Measurements from ENCODE around the gene DBN1.

The DBN1 gene

GRCh38 chr5:177439518-177440053 lies 33.8 kb downstream of the DBN1 start:
- no peak for DNase-seq (ENCODE audit: low spot score)
- TF ChIP-seq, protein P1, sequence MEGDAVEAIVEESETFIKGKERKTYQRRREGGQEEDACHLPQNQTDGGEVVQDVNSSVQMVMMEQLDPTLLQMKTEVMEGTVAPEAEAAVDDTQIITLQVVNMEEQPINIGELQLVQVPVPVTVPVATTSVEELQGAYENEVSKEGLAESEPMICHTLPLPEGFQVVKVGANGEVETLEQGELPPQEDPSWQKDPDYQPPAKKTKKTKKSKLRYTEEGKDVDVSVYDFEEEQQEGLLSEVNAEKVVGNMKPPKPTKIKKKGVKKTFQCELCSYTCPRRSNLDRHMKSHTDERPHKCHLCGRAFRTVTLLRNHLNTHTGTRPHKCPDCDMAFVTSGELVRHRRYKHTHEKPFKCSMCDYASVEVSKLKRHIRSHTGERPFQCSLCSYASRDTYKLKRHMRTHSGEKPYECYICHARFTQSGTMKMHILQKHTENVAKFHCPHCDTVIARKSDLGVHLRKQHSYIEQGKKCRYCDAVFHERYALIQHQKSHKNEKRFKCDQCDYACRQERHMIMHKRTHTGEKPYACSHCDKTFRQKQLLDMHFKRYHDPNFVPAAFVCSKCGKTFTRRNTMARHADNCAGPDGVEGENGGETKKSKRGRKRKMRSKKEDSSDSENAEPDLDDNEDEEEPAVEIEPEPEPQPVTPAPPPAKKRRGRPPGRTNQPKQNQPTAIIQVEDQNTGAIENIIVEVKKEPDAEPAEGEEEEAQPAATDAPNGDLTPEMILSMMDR (IDR thresholded peaks at IDR 0.05; ENCODE audit: borderline replicate concordance, control extremely low read depth, extremely low read depth, insufficient read depth, missing control alignments) = no peak
- in situ Hi-C loops (cut with MboI; ENCODE audit: low sequenced_read_pairs, unreplicated experiment) = no loop called here

- TF ChIP-seq, protein P1 (IDR thresholded peaks at IDR 0.05; ENCODE audit: borderline replicate concordance, control extremely low read depth, extremely low read depth, insufficient read depth, missing control alignments) = no peak
- in situ Hi-C loops (cut with MboI; ENCODE audit: low sequenced_read_pairs, unreplicated experiment) = no loop called here
- DNase-seq (ENCODE audit: low spot score) = no peak
These were observed 35.0 kb downstream of the DBN1 start for GRCh38 chr5:177438468-177438867.

DNA sequence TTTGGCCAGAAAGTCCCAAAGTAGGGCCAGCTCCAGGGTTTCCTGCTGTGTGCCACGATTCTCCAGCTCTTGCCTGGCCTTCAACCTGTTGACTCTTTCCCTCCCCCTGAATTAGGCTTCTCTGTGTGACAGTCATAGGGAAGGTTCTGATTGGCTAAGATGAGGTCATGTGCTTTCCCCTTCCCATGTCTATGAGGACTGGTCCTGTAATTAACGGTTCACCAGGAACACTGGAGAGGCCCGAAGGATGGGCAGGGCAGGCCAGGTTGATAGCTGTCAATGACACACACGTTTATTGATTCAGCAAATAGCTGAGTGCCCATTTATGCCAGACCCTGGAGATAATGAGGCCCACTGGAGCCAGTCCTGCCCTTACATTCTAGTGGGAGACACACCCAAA lies 35.8 kb downstream of the DBN1 start:
- in situ Hi-C loops (cut with MboI; ENCODE audit: low sequenced_read_pairs, unreplicated experiment) = no loop called here
- TF ChIP-seq, protein P1 (IDR thresholded peaks at IDR 0.05; ENCODE audit: borderline replicate concordance, control extremely low read depth, extremely low read depth, insufficient read depth, missing control alignments) = no peak
- DNase-seq (ENCODE audit: low spot score) = no peak

DNA sequence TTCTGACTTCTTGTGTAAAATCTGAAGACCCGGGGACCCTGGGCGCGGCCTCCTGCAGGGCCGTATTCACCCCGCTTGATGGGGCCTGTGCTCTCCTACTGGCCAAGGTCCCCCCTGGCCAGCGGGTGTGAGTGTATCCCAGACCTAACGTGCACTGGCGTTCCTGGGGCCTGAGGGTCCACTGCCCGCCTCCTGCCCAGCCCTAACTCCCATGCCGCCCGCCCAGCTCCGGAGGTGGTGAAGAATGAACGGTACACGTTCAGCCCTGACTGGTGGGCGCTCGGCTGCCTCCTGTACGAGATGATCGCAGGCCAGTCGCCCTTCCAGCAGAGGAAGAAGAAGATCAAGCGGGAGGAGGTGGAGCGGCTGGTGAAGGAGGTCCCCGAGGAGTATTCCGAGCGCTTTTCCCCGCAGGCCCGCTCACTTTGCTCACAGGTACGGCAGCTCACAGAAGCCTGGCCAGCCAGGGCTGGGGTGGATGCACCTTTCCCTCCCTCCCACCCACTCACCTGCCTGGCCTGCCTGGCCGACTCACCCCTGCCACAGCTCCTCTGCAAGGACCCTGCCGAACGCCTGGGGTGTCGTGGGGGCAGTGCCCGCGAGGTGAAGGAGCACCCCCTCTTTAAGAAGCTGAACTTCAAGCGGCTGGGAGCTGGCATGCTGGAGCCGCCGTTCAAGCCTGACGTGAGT lies 37.4 kb downstream of the DBN1 start:
- TF ChIP-seq, protein P1 (IDR thresholded peaks at IDR 0.05; ENCODE audit: borderline replicate concordance, control extremely low read depth, extremely low read depth, insufficient read depth, missing control alignments) = no peak
- in situ Hi-C loops (cut with MboI; ENCODE audit: low sequenced_read_pairs, unreplicated experiment) = no loop called here
- no peak for DNase-seq (ENCODE audit: low spot score)

DNA sequence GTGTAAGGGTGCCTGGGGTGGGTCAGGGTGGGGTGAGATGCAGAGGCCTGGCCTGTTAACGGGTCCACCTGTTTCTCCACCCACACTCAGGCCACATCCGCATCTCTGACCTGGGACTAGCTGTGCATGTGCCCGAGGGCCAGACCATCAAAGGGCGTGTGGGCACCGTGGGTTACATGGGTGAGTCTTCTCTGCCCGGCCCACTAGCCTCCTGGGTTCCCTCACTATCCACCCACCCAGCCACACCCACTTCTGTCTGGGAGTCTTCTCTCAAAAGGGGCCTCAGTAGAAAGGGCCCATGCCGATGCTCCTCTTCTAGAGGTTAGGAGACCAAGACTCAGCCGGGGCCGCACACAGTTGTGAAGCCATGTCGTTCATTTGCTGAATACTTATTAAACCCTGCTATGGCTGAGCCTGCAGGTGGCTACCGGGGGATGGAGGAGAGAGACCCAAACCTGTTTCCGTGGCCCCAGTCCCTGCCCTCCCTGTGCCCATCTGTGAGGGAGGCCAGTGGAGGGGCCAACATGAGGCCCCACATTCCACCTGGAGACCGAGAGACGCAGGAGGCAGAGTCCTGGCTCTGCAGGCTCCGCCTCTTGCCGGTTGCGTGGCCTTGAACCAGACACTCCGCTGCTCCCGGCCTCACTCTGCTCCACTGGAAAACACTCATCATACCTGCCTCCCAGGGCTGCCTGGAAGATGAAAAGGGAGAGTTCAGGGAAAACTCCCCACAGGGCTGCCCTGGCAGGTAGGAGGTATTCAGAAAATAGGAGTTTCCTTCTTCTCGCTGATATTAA lies 38.3 kb downstream of the DBN1 start:
- DNase-seq (ENCODE audit: low spot score) = no peak
- TF ChIP-seq, protein P1 (IDR thresholded peaks at IDR 0.05; ENCODE audit: borderline replicate concordance, control extremely low read depth, extremely low read depth, insufficient read depth, missing control alignments) = no peak
- in situ Hi-C loops (cut with MboI; ENCODE audit: low sequenced_read_pairs, unreplicated experiment) = no loop called here

- no peak for DNase-seq (ENCODE audit: low spot score)
- TF ChIP-seq, protein P1 (IDR thresholded peaks at IDR 0.05; ENCODE audit: borderline replicate concordance, control extremely low read depth, extremely low read depth, insufficient read depth, missing control alignments) = no peak
- in situ Hi-C loops (cut with MboI; ENCODE audit: low sequenced_read_pairs, unreplicated experiment) = no loop called here
These were observed 39.0 kb downstream of the DBN1 start for GRCh38 chr5:177434437-177434836.
